GM23248 (cell line): ENCODE data around the gene CATSPERE. TPM values are rescaled to one million over a fixed set of nuclear protein-coding genes. Genes with fewer than 3 reads are reported as not detected.
A peak's percentile ranks its signal among the peaks of the same experiment; 100 is the strongest.
"Not testable (repeated sequence)": the region's sequence is repeated elsewhere in the genome, so short reads cannot be mapped to it uniquely, and the experiment has no call there.

ENCODE experiments used
- DNase-seq: peaks from one replicate; pipeline ENCODE4 v3.0.0-alpha.2; 2015
- H2AFZ ChIP-seq: fragments of 200-600 bp; sonication (generic); 2 replicates; pipeline ENCODE4 v1.6.1; 2016; ENCODE audit warnings: antibody characterized with exemption
- H3F3A ChIP-seq: fragments of 200-600 bp; sonication (generic); 2 replicates; pipeline ENCODE4 v1.6.1; 2016; ENCODE audit warnings: mild to moderate bottlenecking, antibody characterized with exemption, mixed run types; ENCODE audit not compliant: insufficient read depth
- H3K27ac ChIP-seq: fragments of 200-600 bp; sonication (generic); 2 replicates; pipeline ENCODE4 v1.5.1; 2016; ENCODE audit warnings: mild to moderate bottlenecking
- H3K27me3 ChIP-seq: fragments of 200-600 bp; sonication (generic); replicated peaks from 2 replicates; pipeline ENCODE4 v1.6.1; 2016; ENCODE audit warnings: mild to moderate bottlenecking; ENCODE audit not compliant: insufficient read depth
- H3K36me3 ChIP-seq: fragments of 200-600 bp; sonication (generic); 2 replicates; pipeline ENCODE4 v1.6.1; 2016; ENCODE audit warnings: low read depth, mild to moderate bottlenecking
- H3K4me1 ChIP-seq: fragments of 200-600 bp; sonication (generic); 2 replicates; pipeline ENCODE4 v1.6.1; 2016; ENCODE audit warnings: mild to moderate bottlenecking; ENCODE audit not compliant: insufficient read depth
- H3K4me2 ChIP-seq: fragments of 200-600 bp; sonication (generic); one replicate; pipeline ENCODE4 v1.6.1; 2016; ENCODE audit warnings: mild to moderate bottlenecking; ENCODE audit not compliant: unreplicated experiment
- H3K4me3 ChIP-seq: fragments of 200-600 bp; sonication (generic); 2 replicates; pipeline ENCODE4 v1.5.1; 2016; ENCODE audit warnings: mild to moderate bottlenecking
- H3K79me2 ChIP-seq: fragments of 200-600 bp; sonication (generic); 2 replicates; pipeline ENCODE4 v1.6.1; 2016; ENCODE audit warnings: mild to moderate bottlenecking; ENCODE audit not compliant: insufficient read depth
- H3K9ac ChIP-seq: fragments of 200-600 bp; sonication (generic); 2 replicates; pipeline ENCODE4 v1.6.1; 2016; ENCODE audit warnings: mild to moderate bottlenecking
- H3K9me2 ChIP-seq: fragments of 200-600 bp; sonication (generic); 2 replicates; pipeline ENCODE4 v1.6.1; 2016; ENCODE audit warnings: mixed run types, mild to moderate bottlenecking, moderate library complexity; ENCODE audit not compliant: insufficient read depth
- H3K9me3 ChIP-seq: fragments of 200-600 bp; sonication (generic); one replicate; pipeline ENCODE4 v1.6.1; 2017; ENCODE audit warnings: low read depth
- H4K20me1 ChIP-seq: fragments of 200-600 bp; sonication (generic); 2 replicates; pipeline ENCODE4 v1.6.0; 2016; ENCODE audit not compliant: insufficient read depth
- EZH2 ChIP-seq: fragments of 200-600 bp; sonication (generic); IDR thresholded peaks from 2 replicates; pipeline ENCODE4 v1.6.1; 2018; ENCODE audit warnings: antibody characterized with exemption, mild to moderate bottlenecking; ENCODE audit not compliant: insufficient read depth, poor library complexity, severe bottlenecking
- EZH2phosphoT487 ChIP-seq: fragments of 200-600 bp; sonication (generic); IDR thresholded peaks from 2 replicates; pipeline ENCODE4 v1.6.1; 2018; ENCODE audit warnings: antibody characterized with exemption, moderate library complexity, mild to moderate bottlenecking, low read depth; ENCODE audit not compliant: insufficient read depth
- WGBS, 2 experiments: methylation state at CpG; one replicate each; pipeline ENCODE4 v1.1.6; 2015 to 2017; ENCODE audit warnings: low lambda C conversion rate in 2 of 2, low coverage in 1 of 2; ENCODE audit errors: missing lambda C conversion rate in 2 of 2; 5-methylcytosine and 5-hydroxymethylcytosine counted together
- in situ Hi-C: fragments of 300-500 bp; cut with MboI; formaldehyde crosslinking; loops from 2 replicates; pipeline ENCODE4 v1.15.0; 2020
- polyA plus RNA-seq: library from polyadenylated mRNA; unstranded; fragments of >200 nt; fragmentation: Nextera tagmentation; extraction: Ambion mirVana; gene quantifications from 2 replicates; pipeline ENCODE4 v1.2.1, GENCODE V29; 2016
- total RNA-seq: library from RNA; depleted of rRNA; stranded (reverse); fragments of >200 nt; shearing (Covaris generic); gene quantifications from 2 replicates; pipeline ENCODE4 v1.2.3, GENCODE V29; 2014

CATSPERE gene
- total and polyA plus RNA-seq, 2 experiments from 2014 or later, result 0.85 to 1.2 TPM

- 71 to 75% methylated on average over 6 of the region's 6 CpGs for whole genome bisulfite sequencing, 2 experiments
- no peak overlapping the region for H3K4me2 ChIP-seq
- H3K36me3 ChIP-seq, result no peaks in the 10 kb centered on the region
- H3K4me3 ChIP-seq, result no peak overlapping the region
- H3K79me2 ChIP-seq, result no peaks in the 10 kb centered on the region
- peaks cover 10% of the 10 kb centered on the region for H3K9me3 ChIP-seq
- DNase-seq, result peak; percentile 2
- H2AFZ ChIP-seq, result no peak overlapping the region
- TF ChIP-seq EZH2phosphoT487 (no peak), EZH2 (no peak)
- H3K27me3 ChIP-seq, result no peaks in the 10 kb centered on the region
- in situ Hi-C loops, result no loop called here
- H3K9me2 ChIP-seq, result no peaks in the 10 kb centered on the region
- H3K4me1 ChIP-seq, result no peaks in the 10 kb centered on the region
- H3F3A ChIP-seq, result no peaks in the 10 kb centered on the region
- no peaks in the 10 kb centered on the region for H4K20me1 ChIP-seq
- H3K9ac ChIP-seq, result no peak overlapping the region
- H3K27ac ChIP-seq, result no peak overlapping the region
Observed at GRCh38 chr1:244552336-244552735, 91.3 kb downstream of the CATSPERE start.

GRCh38 chr1:244556263-244556662 lies 95.2 kb downstream of the CATSPERE start:
- TF ChIP-seq EZH2 (no peak), EZH2phosphoT487 (no peak)
- Histone ChIP-seq H3K79me2 (no peaks in the 10 kb centered on the region), H3F3A (no peaks in the 10 kb centered on the region), H4K20me1 (no peaks in the 10 kb centered on the region), H3K9me2 (no peaks in the 10 kb centered on the region), H3K4me2 (no peak overlapping the region), H3K36me3 (no peaks in the 10 kb centered on the region), H3K27ac (no peak overlapping the region), H3K4me3 (no peak overlapping the region), H3K4me1 (no peaks in the 10 kb centered on the region), H3K9ac (no peak overlapping the region), H2AFZ (no peak overlapping the region), H3K27me3 (no peaks in the 10 kb centered on the region), H3K9me3 (peaks cover 10% of the 10 kb centered on the region)
- in situ Hi-C loops, result no loop called here
- DNase-seq, result no peak
- WGBS, 2 experiments, result 48 to 62% methylated on average over 1 of the region's 1 CpG

- no peaks in the 10 kb centered on the region for H3K36me3 ChIP-seq
- H3K9ac ChIP-seq, result no peak overlapping the region
- H3K9me2 ChIP-seq, result no peaks in the 10 kb centered on the region
- no peak overlapping the region for H2AFZ ChIP-seq
- H3K79me2 ChIP-seq, result no peaks in the 10 kb centered on the region
- no peak overlapping the region for H3K4me2 ChIP-seq
- peaks cover 10% of the 10 kb centered on the region for H3K9me3 ChIP-seq
- no peaks in the 10 kb centered on the region for H3F3A ChIP-seq
- H3K4me1 ChIP-seq, result no peaks in the 10 kb centered on the region
- 29 to 34% methylated on average over 1 of the region's 1 CpG for WGBS, 2 experiments
- TF ChIP-seq EZH2 (no peak), EZH2phosphoT487 (no peak)
- in situ Hi-C loops, result no loop called here
- H3K27me3 ChIP-seq, result no peaks in the 10 kb centered on the region
- no peak for DNase-seq
- H4K20me1 ChIP-seq, result no peaks in the 10 kb centered on the region
- no peak overlapping the region for H3K4me3 ChIP-seq
- no peak overlapping the region for H3K27ac ChIP-seq
Observed at GRCh38 chr1:244557565-244557964, 96.5 kb downstream of the CATSPERE start.

- H3K4me1 ChIP-seq, result no peaks in the 10 kb centered on the region
- no peak overlapping the region for H3K27ac ChIP-seq
- no peaks in the 10 kb centered on the region for H3K9me2 ChIP-seq
- peaks cover 10% of the 10 kb centered on the region for H3K9me3 ChIP-seq
- H3K9ac ChIP-seq, result no peak overlapping the region
- H2AFZ ChIP-seq, result no peak overlapping the region
- H3K79me2 ChIP-seq, result no peaks in the 10 kb centered on the region
- no peaks in the 10 kb centered on the region for H3K36me3 ChIP-seq
- no peak for DNase-seq
- H4K20me1 ChIP-seq, result no peaks in the 10 kb centered on the region
- H3K4me3 ChIP-seq, result no peak overlapping the region
- no peaks in the 10 kb centered on the region for H3K27me3 ChIP-seq
- TF ChIP-seq EZH2phosphoT487, result no peak
- TF ChIP-seq EZH2, result no peak
- no peaks in the 10 kb centered on the region for H3F3A ChIP-seq
- in situ Hi-C loops, result no loop called here
- H3K4me2 ChIP-seq, result no peak overlapping the region
- 84 to 90% methylated on average over 1 of the region's 1 CpG for WGBS, 2 experiments
Observed at GRCh38 chr1:244559561-244559960, 98.5 kb downstream of the CATSPERE start.

GRCh38 chr1:244562877-244563276 lies 101.8 kb downstream of the CATSPERE start:
- H3F3A ChIP-seq, H3K4me3 ChIP-seq, H3K9me2 ChIP-seq, in situ Hi-C loops, H3K4me1 ChIP-seq, H2AFZ ChIP-seq, H3K4me2 ChIP-seq, H3K9ac ChIP-seq, H3K27me3 ChIP-seq, H3K36me3 ChIP-seq, H4K20me1 ChIP-seq, H3K79me2 ChIP-seq, DNase-seq, H3K9me3 ChIP-seq, H3K27ac ChIP-seq: not testable (repeated sequence)
- WGBS, 2 experiments, result 96 to 100% methylated on average over 1 of the region's 1 CpG
